C4-2B (cell line): ENCODE measurements around the gene PTS.
A peak's percentile ranks its signal among the peaks of the same experiment; 100 is the strongest.

Source experiments
- H3K27ac ChIP-seq: fragments of 450-650 bp; 2 replicates; pipeline ENCODE4 v1.5.1; 2017
- CTCF ChIP-seq: fragments of 450-650 bp; conservative IDR thresholded peaks from 2 replicates; pipeline ENCODE4 v1.5.1; 2017; ENCODE audit warnings: mild to moderate bottlenecking
- ZFX ChIP-seq: fragments of 450-650 bp; IDR thresholded peaks from 2 replicates; pipeline ENCODE4 v1.6.1; 2017

Gene PTS

GRCh38 chr11:112226062-112226830, at the start of gene PTS:
TSS of gene PTS (plus strand) at chr11:112226428. CDS start at chr11:112226444, 16 bp downstream.
- H3K27ac ChIP-seq: peak within 1 kb of the TSS; percentile 93
- TF ChIP-seq ZFX (no peak; the same call in none of the 2 replicates), CTCF (no peak)

GRCh38 chr11:112177589-112177988, 48.6 kb upstream of the PTS start:
- H3K27ac ChIP-seq: no peak overlapping the region
- TF ChIP-seq CTCF (no peak), ZFX (no peak)

- H3K27ac ChIP-seq: no peak overlapping the region
- TF ChIP-seq ZFX: no peak
- TF ChIP-seq CTCF: no peak
Observed at GRCh38 chr11:112178428-112178827, 47.8 kb upstream of the PTS start.

DNA sequence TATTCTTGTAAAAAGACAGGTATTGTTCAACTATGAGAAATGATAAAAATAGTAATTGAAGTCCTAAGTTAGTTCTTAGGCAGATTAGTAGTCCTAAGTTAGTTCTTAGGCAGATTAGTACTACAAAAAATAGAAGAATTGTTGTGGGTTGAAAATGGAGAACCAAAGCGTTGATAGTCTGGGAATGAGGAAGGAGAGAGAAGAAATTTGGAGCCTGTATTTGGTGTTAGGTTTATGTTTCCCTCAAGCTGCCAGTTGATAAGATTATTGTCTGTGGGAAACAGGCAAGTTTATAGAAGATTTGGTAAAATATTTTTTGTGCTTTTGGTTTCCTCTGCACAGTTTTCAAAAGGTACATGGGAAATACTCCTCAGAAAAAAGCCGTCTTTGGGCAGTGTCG, 47.3 kb upstream of the PTS start:
- TF ChIP-seq CTCF: no peak
- no peak overlapping the region for H3K27ac ChIP-seq

- no peak overlapping the region for H3K27ac ChIP-seq
- TF ChIP-seq ZFX: no peak
- TF ChIP-seq CTCF: no peak
Observed at GRCh38 chr11:112179601-112180000, 46.6 kb upstream of the PTS start.

GRCh38 chr11:112182867-112183266, 43.4 kb upstream of the PTS start:
- TF ChIP-seq CTCF (no peak), ZFX (no peak)
- H3K27ac ChIP-seq: no peak overlapping the region

GRCh38 chr11:112185883-112186282, 40.3 kb upstream of the PTS start:
- H3K27ac ChIP-seq: no peak overlapping the region
- TF ChIP-seq ZFX (no peak), CTCF (no peak)
